Type B pancreatic cell (in vitro differentiated cells): ENCODE measurements around the gene ENOX1. TPM values are rescaled to one million over a fixed set of nuclear protein-coding genes. Genes with fewer than 3 reads are reported as not detected.
A peak's percentile ranks its signal among the peaks of the same experiment; 100 is the strongest.

Experiments used
- DNase-seq: peaks from one replicate; pipeline ENCODE4 v3.0.0; 2021; ENCODE audit warnings: mixed read lengths; ENCODE audit not compliant: unreplicated experiment; ENCODE audit errors: extremely low spot score
- H3K27ac Mint-ChIP-seq: 2 replicates; pipeline ENCODE4 v1.8.0; 2021; ENCODE audit warnings: mild to moderate bottlenecking, mixed read lengths
- H3K27me3 Mint-ChIP-seq: 2 replicates; pipeline ENCODE4 v1.8.0; 2021; ENCODE audit warnings: mixed read lengths
- H3K36me3 Mint-ChIP-seq: 2 replicates; pipeline ENCODE4 v1.8.0; 2021; ENCODE audit warnings: mixed read lengths
- H3K4me1 Mint-ChIP-seq: one replicate; pipeline ENCODE4 v1.8.0; 2021; ENCODE audit warnings: mixed read lengths; ENCODE audit not compliant: unreplicated experiment
- H3K4me3 Mint-ChIP-seq: 2 replicates; pipeline ENCODE4 v1.8.0; 2021; ENCODE audit warnings: mild to moderate bottlenecking, mixed read lengths
- H3K9me3 Mint-ChIP-seq: 2 replicates; pipeline ENCODE4 v1.8.0; 2021; ENCODE audit warnings: mixed read lengths
- total RNA-seq: library from RNA; stranded (reverse); gene quantifications from 2 replicates; pipeline ENCODE4 v1.2.1, GENCODE V29; 2021; ENCODE audit warnings: low replicate concordance
- TF ChIP-seq, protein P1 (sequence below): fragments of 200-600 bp; sonication (generic); conservative IDR thresholded peaks from 2 replicates; pipeline ENCODE4 v1.5.0; 2021; ENCODE audit warnings: antibody characterized with exemption, mild to moderate bottlenecking

ENOX1 gene
- total RNA-seq, 1 donor from 2014 or later: 7.5 TPM

DNA sequence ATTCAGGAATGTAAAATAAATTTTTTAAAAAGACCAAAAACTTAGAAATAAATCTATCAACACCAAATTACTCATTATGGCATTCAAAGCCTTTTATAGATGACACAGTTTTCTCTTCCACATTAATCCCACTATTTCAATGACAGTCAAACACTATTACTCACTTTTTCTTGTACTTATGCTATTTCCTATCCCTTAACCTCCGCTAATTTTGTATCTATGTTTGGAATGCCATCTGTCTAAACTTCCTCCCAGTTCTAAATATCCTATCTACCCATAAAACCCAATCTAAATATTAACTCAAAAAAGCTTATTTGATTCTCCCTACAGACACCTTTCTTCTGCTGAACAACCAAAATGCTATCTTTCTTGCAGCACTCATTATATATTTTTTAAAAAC is 203.5 kb downstream of the ENOX1 start:
- peaks cover 4% of the 10 kb centered on the region for H3K27me3 Mint-ChIP-seq
- H3K9me3 Mint-ChIP-seq: no peaks in the 10 kb centered on the region
- no peaks in the 10 kb centered on the region for H3K36me3 Mint-ChIP-seq
- H3K4me1 Mint-ChIP-seq: no peaks in the 10 kb centered on the region
- TF ChIP-seq, protein P1, sequence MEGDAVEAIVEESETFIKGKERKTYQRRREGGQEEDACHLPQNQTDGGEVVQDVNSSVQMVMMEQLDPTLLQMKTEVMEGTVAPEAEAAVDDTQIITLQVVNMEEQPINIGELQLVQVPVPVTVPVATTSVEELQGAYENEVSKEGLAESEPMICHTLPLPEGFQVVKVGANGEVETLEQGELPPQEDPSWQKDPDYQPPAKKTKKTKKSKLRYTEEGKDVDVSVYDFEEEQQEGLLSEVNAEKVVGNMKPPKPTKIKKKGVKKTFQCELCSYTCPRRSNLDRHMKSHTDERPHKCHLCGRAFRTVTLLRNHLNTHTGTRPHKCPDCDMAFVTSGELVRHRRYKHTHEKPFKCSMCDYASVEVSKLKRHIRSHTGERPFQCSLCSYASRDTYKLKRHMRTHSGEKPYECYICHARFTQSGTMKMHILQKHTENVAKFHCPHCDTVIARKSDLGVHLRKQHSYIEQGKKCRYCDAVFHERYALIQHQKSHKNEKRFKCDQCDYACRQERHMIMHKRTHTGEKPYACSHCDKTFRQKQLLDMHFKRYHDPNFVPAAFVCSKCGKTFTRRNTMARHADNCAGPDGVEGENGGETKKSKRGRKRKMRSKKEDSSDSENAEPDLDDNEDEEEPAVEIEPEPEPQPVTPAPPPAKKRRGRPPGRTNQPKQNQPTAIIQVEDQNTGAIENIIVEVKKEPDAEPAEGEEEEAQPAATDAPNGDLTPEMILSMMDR: no peak
- no peak for DNase-seq
- no peak overlapping the region for H3K4me3 Mint-ChIP-seq
- H3K27ac Mint-ChIP-seq: no peak overlapping the region

DNA sequence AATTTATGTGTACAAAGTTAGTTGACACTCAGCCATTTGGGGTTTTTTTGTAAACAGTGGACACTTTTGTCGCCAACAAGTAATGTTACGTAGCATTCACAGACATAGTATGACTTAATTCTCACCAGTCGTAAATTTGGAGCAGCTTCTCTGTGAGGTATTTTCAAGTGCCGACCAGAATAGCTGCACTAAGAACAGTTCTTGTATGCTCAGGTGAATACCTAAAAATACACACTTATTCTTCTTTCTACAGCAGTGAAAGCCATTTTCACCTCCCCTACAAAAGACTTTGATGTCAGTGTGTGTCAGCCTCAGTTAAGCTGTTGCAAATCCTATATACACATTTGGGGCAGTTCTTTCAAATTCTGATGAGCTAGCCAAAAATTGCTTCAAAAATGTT is 206.5 kb downstream of the ENOX1 start:
- Mint-ChIP-seq H3K36me3 (no peaks in the 10 kb centered on the region), H3K27ac (no peak overlapping the region)

DNA sequence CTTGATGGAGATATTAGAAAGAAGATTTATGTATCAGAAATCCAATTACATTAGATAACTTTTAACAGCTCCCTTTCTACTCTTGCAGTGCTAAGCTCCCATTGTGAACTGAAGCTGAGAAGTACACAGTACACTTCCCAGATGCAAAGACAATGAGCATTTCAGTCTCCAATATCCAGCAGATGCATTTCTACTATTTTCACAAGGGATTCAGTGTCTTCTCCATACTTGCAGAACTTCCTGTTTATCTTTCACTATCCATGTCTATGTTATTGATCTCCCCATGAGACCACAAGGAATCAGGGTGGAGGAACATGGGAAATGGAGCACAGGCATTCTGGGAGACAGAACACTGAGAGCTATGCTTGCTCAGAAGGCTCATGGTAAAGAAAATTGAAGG is 207.5 kb downstream of the ENOX1 start:
- H3K9me3 Mint-ChIP-seq: no peaks in the 10 kb centered on the region
- no peak overlapping the region for H3K27ac Mint-ChIP-seq
- TF ChIP-seq, protein P1: no peak
- no peaks in the 10 kb centered on the region for H3K27me3 Mint-ChIP-seq
- peaks cover 5% of the 10 kb centered on the region for H3K4me1 Mint-ChIP-seq
- no peaks in the 10 kb centered on the region for H3K36me3 Mint-ChIP-seq
- DNase-seq: no peak
- no peak overlapping the region for H3K4me3 Mint-ChIP-seq

More for the DNA sequence above, 206.5 kb downstream of the ENOX1 start:
- H3K4me3 Mint-ChIP-seq: no peak overlapping the region
- TF ChIP-seq, protein P1: no peak
- H3K27me3 Mint-ChIP-seq: peaks cover 4% of the 10 kb centered on the region
- no peak for DNase-seq
- H3K9me3 Mint-ChIP-seq: no peaks in the 10 kb centered on the region
- no peaks in the 10 kb centered on the region for H3K4me1 Mint-ChIP-seq

DNA sequence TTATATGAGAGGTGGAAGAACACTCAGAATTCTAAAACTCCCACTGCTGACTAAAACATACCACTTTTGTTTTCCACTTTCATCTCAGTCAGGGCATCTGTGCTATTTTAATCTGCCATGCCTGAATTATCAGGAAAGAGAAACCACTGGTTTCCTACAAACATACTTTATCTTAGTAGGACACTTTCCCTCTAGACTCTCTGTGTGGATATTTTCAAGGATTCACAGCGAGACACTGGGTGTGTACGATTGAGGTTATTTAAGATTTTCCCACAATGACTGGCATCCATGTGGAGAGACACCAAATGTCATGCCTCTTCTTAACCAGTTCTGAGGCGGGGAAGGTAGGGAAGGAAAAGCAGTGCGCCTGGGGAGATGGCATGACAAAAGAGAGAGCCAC is 212.2 kb downstream of the ENOX1 start:
- no peak for DNase-seq
- H3K27me3 Mint-ChIP-seq: no peaks in the 10 kb centered on the region
- TF ChIP-seq, protein P1: no peak
- H3K9me3 Mint-ChIP-seq: no peaks in the 10 kb centered on the region
- H3K27ac Mint-ChIP-seq: no peak overlapping the region
- peaks cover 29% of the 10 kb centered on the region for H3K4me1 Mint-ChIP-seq
- no peaks in the 10 kb centered on the region for H3K36me3 Mint-ChIP-seq
- H3K4me3 Mint-ChIP-seq: no peak overlapping the region

DNA sequence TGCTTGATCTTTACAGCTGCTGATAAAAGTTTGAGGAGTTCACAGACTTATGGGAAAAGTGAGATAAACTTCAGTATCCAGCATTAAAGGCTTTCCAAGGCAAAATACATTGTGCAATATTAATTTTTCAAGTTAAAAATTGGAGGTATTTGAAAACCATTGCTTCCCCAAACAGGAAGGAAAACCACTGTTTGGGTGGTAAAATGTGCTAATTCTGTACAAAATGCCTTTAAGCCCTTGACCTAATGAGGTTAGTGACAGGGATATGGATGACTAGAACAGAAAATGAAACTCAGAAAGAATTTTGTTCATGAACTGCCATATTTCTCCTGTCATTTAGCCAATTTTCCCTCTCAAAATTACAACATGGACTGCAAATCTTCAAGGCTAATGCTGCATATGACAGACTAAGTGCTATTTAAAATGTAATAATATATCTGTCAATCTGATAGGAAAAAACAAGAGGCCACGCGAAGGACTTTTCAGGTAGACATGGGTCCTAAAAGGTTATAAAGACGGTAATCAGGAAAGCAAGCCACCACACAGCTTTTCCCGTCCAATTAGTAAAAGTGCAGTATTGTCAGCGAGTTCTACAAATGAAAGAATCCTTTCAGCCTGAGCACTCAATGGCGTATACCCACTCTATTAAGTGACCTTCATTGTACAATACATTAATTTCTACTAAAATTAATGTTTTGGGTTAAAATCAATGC is 212.8 kb downstream of the ENOX1 start:
- peaks cover 35% of the 10 kb centered on the region for H3K4me1 Mint-ChIP-seq
- DNase-seq: no peak
- H3K27ac Mint-ChIP-seq: peak overlapping the region; percentile 88
- no peaks in the 10 kb centered on the region for H3K27me3 Mint-ChIP-seq
- H3K36me3 Mint-ChIP-seq: no peaks in the 10 kb centered on the region
- H3K9me3 Mint-ChIP-seq: no peaks in the 10 kb centered on the region
- TF ChIP-seq, protein P1: no peak
- no peak overlapping the region for H3K4me3 Mint-ChIP-seq
